NOMO-1 treated with dmso at 0.1 percent for 144 hours (cell line): ENCODE measurements around the gene FABP1.

ENCODE experiments used
- DNase-seq: peaks from one replicate; lab custom pipeline; 2025; ENCODE audit not compliant: unreplicated experiment; lab: John Stamatoyannopoulos, UW

FABP1 gene

GRCh38 chr2:88116669-88117432 is 11.0 kb downstream of the FABP1 start:
- DNase-seq, result no peak

- DNase-seq, result no peak
These were observed 11.9 kb downstream of the FABP1 start for GRCh38 chr2:88115825-88116518.

GRCh38 chr2:88114889-88115288 is 13.0 kb downstream of the FABP1 start:
- DNase-seq, result no peak

GRCh38 chr2:88113069-88113468 is 14.8 kb downstream of the FABP1 start:
- DNase-seq, result no peak

- DNase-seq, result no peak
These were observed 17.0 kb downstream of the FABP1 start for GRCh38 chr2:88110830-88111229.

- no peak for DNase-seq
These were observed 19.1 kb downstream of the FABP1 start for GRCh38 chr2:88108796-88109195.

- DNase-seq, result no peak
These were observed 27.4 kb downstream of the FABP1 start for GRCh38 chr2:88100489-88100858.

GRCh38 chr2:88099798-88100488 is 27.9 kb downstream of the FABP1 start:
- DNase-seq, result no peak

- no peak for DNase-seq
These were observed 29.3 kb downstream of the FABP1 start for GRCh38 chr2:88098558-88098900.

- no peak for DNase-seq
These were observed 29.8 kb downstream of the FABP1 start for GRCh38 chr2:88097891-88098557.

GRCh38 chr2:88097192-88097591 is 30.7 kb downstream of the FABP1 start:
- no peak for DNase-seq

- DNase-seq, result no peak
These were observed 31.2 kb downstream of the FABP1 start for GRCh38 chr2:88096708-88097107.

- DNase-seq, result no peak
These were observed 32.8 kb downstream of the FABP1 start for GRCh38 chr2:88095022-88095421.

- DNase-seq, result no peak
These were observed 35.1 kb downstream of the FABP1 start for GRCh38 chr2:88092773-88093172.

- no peak for DNase-seq
These were observed 35.9 kb downstream of the FABP1 start for GRCh38 chr2:88091943-88092342.

- DNase-seq, result no peak
These were observed 37.2 kb downstream of the FABP1 start for GRCh38 chr2:88090446-88091283.

- DNase-seq, result no peak
These were observed 38.9 kb downstream of the FABP1 start for GRCh38 chr2:88088999-88089398.

GRCh38 chr2:88087763-88088162 is 40.1 kb downstream of the FABP1 start:
- no peak for DNase-seq

- no peak for DNase-seq
These were observed 40.8 kb downstream of the FABP1 start for GRCh38 chr2:88087073-88087472.

- no peak for DNase-seq
These were observed 41.5 kb downstream of the FABP1 start for GRCh38 chr2:88086401-88086800.

GRCh38 chr2:88085602-88086001 is 42.3 kb downstream of the FABP1 start:
- DNase-seq, result no peak
